Measurements from ENCODE around the gene RDX. TPM values are rescaled to one million over a fixed set of nuclear protein-coding genes. Genes with fewer than 3 reads are reported as not detected.
A peak's percentile ranks its signal among the peaks of the same experiment; 100 is the strongest.
"Not testable (repeated sequence)": the region's sequence is repeated elsewhere in the genome, so short reads cannot be mapped to it uniquely, and the experiment has no call there.

RDX gene
- 100 and 125 TPM in 2 replicates for total RNA-seq (2014; rRNA removed; shearing (Covaris generic))

DNA sequence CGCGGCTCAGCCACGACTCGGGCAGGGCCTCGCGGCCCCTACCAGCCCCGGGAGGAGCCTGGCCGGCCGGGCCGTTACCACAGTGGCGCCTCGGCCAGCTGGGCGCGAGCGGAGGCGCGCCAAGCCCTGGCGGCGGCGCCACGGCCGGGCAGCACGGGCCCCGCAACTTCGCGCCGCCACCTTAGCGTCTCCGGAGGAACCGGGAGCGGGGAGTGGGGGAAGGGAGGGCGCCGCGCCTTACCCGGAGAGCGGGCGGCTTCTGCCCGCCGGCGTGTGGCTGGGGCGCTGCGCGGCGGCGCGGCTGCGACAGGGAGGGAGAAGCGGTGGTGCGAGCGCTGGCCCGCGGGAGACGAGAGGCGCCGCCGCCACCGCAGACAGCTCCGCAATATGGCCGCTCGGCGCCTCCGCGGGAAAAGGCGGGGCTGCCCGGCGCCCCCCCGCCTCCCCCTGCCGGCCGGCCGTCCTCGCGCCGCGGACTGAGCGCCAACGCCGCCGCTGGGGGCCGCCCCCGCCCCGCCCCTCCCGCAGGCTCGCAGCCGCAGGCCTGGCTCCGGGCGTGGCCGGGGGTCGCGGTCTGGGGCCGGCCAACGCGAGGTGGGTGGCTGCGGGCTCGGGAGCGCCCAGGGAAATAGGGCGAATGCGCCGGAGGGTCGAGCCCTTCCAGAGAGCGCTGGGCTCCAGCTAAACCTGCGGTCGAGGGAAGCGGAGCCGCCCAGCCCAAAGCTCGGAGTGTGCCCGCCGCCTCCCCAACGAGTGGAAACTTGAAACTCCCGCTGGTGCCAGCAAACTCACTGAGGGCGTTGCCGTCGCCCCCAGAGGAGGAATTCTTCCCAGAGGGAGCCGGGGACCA lies at the start of gene RDX:
Gene RDX (minus strand): TSS at position 389 of the 850 bp plus-strand sequence. CDS start 16,922 bp downstream, outside the sequence.
- DNase-seq (ENCODE audit: low read depth) = peak; percentile 91

DNA sequence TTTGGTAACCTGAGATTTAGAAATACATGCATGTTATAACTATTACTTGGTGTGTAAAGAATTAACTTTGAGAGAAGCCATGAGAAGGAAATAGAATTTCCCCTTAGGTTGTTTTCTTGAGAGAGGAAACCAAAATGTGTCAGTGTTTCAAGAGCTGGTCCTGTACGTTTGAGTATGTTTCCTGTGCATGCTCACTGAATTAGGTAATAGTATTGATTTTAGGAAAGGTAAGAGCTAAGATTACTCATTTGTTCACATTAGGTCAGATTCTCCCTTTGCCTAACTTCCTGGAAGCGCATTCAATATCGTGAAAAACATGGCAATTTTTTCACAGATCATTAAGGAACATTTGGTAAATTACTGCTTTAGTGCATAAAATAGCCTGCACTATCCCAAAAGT lies 49.3 kb upstream of the RDX start:
- no peak for DNase-seq (ENCODE audit: low read depth)

DNA sequence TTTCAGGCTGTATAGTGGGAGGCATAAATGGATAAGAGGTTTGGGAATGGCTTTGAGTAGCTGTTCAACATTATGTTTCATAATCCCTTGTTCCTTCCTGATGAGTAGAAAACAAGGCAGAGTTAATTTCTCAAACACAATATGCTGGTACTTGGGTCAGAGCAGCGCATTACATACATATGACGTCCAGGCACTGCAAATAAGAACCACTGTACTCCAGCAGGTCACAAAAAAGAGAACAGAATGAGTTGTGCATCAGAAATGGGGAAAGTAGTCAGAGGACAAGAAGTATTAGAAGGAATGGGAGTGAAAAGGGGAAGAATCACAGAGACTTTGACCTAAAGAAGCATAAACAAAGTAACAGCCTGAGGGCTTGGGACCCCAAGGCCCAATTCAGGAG lies 44.0 kb upstream of the RDX start:
- DNase-seq (ENCODE audit: low read depth) = no peak

DNA sequence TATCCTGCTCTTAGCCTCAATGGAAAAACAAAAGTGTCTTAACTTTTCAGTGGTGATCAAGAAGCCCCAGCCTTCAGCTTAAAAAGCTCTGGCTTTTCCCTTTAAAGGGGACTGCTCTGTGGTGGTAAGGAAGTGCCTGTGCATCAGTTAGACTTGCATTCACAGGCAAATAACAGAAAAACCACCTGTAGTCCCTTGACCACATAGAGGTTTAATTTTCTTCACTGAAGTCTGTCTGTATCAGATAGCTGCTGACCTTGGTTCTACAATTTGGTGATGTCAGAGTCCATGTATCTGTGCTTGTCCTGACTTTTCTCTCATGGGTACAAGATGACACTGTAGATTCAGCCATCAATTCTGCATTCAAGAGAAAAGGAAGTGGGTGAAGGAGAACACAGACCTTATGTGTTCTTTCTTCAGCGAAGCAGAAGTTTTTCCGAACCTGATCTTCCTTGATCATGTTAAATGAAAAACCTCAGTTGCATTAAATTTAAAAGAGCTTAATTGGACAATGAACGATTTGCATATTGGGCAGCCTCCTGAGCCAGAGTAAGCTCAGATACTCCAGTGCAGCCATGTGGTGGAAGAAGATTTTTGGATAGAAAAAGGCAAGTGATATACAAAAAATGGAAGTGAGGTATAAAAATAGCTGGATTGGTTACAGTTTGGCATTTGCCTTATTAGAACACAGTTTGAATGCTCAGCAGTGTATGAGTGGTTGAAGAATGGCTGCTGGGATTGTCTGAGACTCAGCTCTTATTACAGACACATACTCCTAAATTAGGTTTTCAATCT lies 43.2 kb upstream of the RDX start:
- no peak for DNase-seq (ENCODE audit: low read depth)

DNA sequence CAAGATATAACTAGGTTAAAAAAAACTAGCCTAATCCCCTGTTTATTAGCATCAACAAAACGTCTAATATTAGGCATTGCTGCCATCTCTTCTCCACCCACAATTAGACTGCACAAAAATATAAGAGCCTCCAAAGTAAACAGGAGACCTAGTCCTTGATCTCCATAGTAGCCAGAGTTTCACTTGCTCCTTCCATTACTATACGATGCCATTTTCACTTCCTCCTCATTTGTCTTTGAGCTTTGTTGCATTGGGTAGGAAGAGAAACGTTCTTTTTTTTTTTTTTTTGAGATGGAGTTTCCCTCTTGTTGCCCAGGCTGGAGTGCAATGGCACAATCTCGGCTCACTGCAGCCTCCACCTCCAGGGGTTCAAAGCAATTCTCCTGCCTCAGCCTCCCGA lies 42.3 kb upstream of the RDX start:
- DNase-seq (ENCODE audit: low read depth) = no peak

DNA sequence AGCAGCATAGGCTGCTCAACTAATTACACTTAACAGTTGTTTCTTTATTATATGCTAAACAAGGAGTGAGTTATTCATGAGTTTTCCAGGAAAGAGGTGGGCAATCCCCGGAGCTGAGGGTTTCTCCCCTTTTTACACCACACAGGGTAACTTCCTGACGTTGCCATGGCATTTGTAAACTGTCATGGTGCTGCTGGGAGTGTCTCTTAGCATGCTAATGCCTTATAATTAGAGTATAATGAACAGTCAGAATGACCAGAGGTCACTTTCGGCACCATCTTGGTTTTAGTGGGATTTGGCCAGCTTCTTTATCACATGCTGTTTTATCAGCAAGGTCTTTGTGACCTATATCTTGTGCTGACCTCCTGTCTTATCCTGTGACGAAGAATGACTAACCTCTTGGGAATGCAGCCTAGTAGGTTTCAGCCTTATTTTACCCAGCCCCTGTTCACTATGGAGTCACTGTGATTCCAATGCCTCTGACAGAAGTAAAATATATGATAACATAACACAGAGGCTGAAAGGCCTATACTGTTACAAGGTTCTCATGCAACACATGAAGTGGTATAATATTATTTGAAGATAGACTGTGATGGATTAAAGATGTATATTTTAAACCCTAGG lies 41.3 kb upstream of the RDX start:
- DNase-seq (ENCODE audit: low read depth) = peak; percentile 79

DNA sequence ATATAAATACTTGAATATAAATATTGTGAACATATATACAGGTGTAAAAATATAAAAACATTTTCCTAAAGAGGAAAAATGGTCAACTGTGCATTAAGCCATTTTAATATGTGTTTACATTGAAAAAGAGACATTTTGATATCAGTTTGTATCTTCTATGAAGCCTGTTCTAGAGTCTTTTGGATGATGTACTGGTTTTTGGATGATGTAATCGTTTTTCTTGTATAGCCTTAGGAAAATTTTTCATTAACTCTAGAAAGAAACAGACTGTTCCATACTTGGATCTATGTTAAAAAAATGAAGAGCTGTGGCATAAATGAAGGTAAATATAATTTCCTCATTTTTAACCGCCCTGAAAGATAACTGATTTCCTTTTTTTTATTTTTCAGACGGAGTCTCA lies 39.6 kb upstream of the RDX start:
- no peak for DNase-seq (ENCODE audit: low read depth)

DNA sequence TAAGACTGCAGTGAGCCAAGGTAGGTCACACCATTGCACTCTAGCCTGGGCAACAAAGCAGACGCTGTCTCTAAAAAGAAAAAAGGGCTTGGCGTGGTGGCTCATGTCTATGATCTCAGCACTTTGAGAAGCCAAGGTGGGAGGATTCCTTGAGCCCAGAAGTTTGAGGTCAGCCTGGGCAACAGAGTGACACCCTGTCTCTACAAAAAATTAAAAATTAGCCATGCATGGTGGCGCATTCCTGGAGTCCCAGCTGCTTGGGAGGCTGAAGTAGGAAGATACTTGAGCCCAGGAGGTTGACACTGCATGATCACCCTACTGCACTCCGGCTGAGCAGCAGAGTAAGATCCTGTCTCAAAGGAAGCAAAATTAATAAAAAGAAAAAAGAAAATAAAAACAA lies 38.9 kb upstream of the RDX start:
- no peak for DNase-seq (ENCODE audit: low read depth)

DNA sequence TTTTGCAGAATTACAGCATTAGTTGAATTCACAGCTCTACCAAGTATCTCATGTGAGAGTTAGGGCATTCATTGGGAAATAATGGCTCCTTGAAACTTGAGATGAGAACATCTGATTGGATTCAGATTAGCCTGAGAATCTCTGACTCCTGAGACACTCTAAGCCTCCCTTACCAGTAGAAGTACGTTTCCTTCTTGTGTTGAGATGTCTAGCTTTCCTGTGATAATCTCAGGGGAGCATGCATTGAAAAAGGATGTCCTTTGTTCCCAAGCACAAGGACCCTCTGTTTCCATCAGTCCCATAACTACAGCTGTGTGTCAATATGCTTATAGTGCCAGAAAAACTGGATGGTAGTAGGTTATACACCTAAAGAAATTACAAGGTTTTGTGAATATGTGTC lies 35.2 kb upstream of the RDX start:
- no peak for DNase-seq (ENCODE audit: low read depth)

DNA sequence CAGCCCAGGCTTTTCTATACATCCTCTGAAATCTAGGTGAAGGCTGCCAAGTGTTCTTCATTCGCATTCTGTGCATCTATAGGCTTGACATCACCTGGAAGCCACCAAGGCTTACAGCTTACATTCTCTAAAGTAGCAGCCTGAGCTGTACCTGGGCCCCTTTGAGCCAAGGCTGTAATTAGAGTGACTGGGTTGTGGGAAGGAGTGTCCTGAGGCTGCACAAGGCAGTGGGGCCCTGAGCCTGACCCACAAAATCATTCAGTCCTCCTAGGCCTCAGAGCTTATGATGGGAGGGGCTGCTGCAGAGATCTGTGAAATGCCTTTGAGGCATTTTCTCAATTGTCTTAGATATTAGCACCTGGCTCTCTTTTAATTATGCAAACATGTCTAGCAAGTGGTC lies 33.0 kb upstream of the RDX start:
- no peak for DNase-seq (ENCODE audit: low read depth)

DNA sequence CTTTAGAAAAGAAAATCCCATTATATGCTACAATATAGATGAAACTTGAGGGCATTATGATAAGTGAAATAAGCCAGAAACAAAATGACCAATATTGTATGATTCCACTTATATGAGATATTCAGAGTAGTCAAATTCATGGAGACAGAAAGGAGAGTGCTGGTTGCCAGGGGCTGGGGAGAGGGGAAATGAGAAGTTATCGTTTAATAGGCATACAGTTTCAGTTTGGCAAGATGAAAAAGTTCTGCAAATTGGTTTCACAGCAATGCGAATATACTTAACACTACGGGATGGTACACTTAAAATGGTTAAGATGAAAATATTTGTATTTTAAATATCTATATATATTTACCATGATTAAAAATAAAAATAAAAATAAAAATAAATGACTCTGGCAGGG lies 31.1 kb upstream of the RDX start:
- DNase-seq (ENCODE audit: low read depth) = no peak

DNA sequence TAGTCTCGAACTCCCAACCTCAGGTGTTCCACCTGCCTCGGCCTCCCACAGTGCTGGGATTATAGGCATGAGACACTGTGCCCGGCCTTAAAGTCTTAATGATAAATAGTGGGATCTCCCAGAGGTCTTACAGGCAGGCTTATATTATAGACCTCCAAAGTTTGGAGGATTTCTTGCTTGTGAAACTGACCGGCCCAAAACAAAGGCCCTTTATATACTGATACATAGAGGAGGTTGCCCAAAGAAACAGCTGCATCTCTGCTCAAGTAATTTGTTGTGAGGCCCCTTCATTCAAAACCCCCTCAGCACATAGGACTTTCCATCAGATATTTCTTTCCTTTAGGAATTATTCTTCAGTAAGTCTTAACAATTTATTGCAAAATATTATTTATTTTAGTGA lies 27.4 kb upstream of the RDX start:
- no peak for DNase-seq (ENCODE audit: low read depth)

DNA sequence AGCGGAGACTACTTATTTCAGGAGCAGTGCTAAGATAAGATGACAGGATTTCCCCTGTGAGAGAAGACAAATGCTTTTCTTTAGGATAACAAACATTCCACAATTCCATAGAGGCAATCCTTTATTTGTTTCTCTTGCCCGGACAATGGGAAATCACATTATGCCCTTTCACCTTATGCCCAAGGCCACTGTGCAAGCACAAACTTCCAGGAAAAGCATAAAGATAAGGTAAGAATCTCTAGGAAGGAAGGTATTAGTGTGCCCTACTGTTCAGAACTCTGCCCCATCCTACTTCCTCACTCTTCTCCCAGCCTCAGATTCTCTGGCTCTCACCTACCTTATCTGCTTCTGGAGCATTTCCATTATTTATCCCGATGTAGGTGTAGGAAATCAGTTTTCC lies 23.1 kb upstream of the RDX start:
- no peak for DNase-seq (ENCODE audit: low read depth)

DNA sequence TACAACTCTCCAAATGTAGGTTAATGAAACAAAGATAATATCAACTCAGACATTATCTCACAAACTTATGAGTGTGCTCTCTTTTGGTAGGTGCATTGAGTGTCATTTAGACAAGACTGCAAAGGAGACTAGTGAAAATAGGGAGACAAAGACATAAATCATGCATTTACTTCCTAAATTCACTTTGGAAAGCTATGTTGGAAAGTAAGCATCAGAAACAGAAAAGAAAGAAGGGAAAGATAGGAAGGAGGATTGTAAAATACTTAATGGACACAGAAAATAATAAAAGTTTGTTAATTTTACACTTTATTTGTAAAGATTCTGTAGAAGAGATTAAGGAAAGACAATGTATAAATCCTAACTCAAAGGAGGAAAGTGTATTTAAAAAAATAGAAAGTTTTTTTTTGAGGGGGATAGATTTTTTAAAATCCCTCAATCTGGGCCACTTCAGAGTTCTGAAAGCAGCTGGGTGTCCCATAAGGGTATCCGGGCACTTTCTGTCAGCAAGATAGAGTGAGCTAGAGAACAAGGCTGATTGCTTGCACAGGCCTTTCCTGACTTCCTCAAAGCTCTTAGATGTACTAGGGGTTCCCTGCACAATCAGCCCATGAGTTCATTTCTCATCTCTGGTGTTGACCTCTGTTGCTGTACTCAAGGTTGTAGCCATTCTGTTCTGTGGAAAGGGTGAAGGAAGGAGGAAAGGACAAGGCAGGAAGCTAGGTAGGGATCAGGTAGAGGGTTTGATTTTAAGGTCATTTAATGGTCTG lies 22.4 kb upstream of the RDX start:
- no peak for DNase-seq (ENCODE audit: low read depth)

DNA sequence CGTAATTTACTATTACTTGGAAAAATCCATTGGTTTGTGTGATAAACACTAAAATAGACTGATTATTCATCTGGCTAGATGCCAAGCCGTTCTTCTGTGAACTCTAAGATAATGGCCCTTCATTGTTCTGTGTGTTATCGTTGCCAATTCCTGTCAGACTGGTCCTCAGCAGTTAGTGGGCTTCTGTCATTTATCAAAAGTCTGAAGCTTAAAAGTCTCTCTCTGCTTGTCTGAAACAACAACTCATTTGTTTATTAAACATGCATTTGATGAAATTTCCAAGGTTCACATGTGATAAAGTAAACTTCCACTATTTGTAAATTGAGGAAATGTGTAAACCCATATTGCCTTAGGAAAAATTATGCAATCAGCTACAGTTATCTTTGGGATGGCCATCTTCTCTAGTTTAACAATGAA lies 21.1 kb upstream of the RDX start:
- DNase-seq (ENCODE audit: low read depth) = peak; percentile 70

DNA sequence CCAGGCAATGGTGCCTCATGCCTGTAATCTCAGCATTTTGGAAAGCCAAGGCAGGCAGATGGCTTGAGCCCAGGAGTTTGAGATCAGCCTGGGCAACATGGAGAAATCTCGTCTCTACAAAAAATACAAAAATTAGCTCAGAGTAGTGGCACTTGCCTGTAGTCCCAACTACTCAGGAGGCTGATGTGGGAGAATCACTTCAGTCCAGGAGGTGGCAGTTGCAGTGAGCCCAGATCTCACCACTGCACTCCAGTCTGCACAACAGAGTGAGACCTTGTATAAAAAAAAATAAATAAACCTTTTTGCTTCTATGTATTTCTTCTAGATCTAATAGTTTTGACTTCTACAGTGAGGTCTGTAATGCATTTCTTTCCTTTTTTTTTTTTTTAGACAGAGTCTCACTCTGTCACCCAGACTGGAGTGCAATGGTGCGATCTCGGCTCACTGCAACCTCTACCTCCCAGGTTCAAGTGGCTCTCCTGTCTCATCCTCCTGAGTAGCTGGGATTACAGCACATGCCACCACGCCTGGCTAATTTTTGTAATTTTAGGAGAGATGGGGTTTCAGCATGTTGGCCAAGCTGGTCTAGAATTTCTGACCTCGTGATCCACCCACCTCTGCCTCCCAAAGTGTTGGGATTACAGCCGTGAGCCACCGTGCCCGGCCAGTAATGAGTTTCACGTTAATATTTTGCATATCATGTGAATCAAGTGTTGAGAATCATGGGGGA lies 18.1 kb upstream of the RDX start:
- no peak for DNase-seq (ENCODE audit: low read depth)

DNA sequence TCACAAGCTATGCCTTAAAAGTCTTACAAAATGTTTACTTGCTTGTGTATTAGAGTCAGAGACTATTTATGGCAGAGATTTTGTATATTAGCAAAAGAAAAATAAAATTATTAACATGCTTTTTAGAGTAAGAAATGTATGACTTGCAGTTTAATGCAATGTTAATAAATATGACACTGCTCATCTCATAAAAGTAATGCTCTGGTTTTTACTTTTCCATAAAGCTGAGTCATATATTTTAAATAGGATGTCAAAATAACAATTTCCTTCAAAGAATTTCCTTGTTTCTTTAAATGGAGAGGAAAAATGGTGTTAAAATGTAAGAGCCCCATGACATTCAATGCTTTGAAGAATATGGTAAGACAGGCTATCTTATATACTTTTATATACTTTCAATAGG lies 16.3 kb upstream of the RDX start:
- DNase-seq (ENCODE audit: low read depth) = no peak

DNA sequence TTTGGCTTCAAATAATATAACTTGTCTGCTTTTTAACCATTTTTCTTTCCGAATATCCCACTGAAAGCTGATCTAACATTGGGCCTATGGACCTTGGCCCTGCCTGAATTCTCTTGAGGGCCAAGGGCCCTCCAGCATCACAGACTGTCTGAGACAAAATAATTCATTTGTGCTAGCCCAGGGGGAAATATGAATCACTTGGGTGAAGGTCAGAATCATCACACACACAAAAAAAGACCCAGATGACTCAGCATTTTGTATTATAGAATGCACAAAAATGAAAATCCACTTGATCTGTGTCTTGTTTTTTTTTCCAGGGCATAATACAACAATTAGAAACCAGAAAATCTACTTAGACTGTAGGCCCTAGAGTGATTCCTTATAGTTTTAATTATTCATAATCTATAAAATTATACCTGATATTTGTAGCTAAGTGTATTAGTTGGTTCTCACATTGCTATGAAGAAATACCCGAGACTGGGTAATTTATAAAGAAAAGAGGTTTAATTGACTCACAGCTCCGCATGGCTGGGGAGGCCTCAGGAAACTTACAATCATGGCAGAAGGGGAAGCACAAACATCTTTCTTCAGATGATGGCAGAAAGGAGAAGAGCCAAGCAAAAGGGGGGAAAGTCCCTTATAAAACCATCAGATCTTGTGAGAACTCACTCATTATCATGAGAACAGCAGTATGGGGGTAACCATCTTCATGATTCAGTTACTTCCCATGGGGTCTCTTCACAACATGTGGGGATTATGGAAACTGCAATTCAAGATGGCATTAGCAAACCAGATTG lies 15.6 kb upstream of the RDX start:
- DNase-seq (ENCODE audit: low read depth) = peak; percentile 73

DNA sequence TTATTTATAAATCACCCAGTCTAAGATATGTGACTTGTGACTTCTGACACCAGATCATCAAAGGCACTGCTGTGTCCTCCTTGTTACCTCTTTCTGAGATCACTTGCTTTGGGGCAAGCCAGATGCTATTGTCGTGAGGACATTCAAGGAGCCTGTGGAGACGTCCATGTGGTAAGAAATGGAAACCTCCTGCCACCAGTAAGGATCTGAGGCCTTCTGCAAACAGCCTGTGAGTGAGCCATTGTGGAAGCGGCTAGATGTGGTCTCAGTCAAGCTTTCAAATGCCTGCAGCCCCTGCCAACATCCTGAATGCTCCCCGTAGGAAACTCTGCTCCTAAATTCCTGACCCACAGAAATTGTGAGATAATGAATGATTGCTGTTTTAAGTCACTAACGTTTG lies 11.7 kb upstream of the RDX start:
- no peak for DNase-seq (ENCODE audit: low read depth)

DNA sequence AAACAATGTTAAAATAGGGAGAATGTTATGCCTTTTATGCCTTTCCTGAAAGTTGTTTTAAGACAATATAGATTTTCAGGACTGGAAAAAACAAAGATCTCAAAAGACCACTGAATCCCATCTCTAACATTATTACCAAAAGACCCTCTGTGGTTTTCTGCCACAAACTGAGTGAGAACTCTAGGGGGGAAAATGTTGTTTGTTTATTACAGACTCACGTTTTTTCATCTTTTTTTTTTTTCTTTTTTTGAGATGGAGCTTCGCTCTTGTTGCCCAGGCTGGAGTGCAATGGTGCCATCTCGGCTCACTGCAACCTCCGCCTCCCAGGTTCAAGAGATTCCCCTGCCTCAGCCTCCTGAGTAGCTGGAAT lies 9.6 kb upstream of the RDX start:
- DNase-seq (ENCODE audit: low read depth) = not testable (repeated sequence)

Measured in RPMI7951 (cell line).